ENCODE measurements around the gene ANKRD29.

The ANKRD29 gene, protein sequence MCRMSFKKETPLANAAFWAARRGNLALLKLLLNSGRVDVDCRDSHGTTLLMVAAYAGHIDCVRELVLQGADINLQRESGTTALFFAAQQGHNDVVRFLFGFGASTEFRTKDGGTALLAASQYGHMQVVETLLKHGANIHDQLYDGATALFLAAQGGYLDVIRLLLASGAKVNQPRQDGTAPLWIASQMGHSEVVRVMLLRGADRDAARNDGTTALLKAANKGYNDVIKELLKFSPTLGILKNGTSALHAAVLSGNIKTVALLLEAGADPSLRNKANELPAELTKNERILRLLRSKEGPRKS

DNA sequence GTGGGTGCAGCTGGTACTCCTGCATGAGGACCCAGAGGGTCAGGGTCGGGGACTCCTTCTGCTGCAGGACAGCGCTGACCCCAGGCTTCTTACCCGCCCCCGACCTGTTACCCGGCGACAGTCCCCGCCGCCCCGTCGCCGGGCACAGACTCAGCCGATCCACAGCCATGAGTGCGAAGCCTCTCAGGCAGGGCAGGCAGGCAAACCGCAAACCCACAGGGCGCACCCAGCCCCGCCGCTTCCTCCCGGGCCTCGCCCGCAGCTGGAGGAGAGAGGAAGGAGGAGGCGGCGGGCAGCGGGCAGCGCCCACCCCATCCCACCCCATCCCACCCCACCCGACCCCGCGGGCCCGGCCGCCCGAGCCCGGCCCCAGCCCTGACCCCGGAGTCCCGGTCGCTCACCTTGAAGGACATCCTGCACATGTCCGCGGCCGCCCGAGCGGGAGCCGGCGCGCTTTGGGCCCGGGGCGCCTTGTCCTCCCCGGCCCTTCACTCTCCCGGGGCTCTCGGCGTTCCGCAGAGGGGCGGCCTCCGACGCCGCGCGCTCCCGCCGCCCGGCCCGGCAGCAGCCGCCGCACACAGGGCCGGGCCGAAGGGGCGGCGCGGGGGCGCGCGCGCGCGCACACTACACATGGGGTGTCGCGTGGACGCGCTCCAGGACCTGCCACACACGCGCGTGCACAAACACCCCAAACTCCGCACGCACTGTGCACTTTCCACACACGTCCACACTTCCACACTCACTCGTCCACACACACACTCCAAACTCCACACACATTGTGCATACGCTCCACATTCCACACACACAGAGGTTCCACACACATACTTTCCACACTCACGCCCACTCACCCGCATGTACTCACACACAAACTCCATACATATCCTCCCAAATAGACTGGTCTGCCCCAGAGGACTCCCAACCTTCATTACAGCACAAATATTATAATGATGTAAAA, at the start of gene ANKRD29:
ANKRD29 (minus strand) TSS at position 603 of the 955 bp plus-strand sequence; CDS start at position 422, 181 bp downstream.
- no peak for DNase-seq

DNA sequence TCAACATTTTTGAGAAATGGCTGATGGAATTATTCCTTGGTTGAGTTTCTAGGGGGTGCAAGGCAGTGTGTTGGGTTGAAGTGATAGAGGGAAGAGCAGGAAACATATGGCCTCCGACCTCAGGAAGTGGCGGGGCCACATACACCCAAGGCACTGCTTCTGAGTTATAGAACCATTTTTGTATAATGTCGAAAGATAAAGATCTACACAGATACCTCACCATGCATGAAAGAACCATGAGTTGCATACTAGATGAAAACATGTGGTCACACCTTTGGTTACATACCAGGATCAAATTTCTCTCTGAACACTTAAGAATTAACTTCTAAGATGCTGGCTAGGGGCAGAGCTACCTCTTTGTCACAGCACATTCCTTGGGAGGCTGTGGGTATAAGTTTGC, 49.7 kb upstream of the ANKRD29 start:
- DNase-seq: no peak

DNA sequence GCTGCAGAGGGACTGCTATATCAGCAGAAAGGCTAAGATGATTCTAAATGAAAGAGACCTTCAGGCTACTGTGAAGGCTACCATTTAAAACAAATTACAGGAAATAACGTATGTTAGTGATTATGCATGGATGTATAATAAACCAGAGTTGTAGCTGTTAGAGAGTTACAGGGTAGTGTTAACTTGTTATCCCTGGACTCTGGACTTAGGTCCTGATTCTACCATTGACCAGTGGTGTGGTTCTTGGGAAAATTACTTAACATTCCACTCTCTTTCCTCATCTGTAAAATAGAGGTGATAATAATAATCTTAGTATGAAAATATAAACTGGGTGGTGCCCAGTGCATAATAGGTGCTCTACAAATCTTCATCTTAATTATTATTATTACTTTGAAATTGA, 48.7 kb upstream of the ANKRD29 start:
- DNase-seq: no peak

DNA sequence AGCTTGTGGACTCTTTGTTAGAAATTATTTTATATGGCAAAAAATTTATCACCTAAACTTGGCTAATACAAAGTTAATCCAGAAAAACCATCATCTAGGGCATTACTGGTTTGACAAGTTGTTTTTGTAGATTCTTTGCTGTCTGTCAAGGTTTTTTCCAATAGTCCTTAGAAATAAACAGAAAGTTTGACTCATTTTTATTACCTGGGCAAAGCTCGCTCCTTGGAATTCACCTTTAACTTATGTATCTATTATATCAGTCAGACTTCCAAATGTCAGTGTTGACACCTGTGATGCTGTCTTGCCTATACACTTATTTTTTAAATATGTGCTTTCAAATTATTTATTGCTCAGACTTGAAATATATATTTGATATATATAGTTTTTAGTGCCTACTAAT, 48.2 kb upstream of the ANKRD29 start:
- no peak for DNase-seq

DNA sequence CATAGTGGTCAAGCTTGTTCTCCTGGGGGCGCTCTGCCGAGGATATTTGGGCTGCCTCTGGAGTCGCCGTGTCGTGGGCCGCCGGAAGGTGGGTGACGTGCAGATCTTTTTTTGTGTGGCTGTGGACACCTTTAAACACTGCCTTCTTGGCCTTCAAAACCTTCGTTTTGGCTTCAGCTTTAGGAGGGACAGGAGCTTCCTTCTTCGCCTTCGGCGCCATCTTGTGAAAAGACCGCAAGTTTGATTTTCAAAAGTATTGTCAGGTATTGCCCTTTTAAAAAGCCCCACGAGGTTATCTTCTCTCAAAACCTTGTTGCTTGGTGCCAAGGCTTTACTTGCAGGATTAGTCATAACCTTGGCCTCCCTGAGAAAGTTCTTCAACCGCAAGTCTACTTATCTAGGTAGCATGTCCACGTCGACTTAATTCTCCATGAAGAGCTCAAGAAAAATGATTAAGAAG, 47.4 kb upstream of the ANKRD29 start:
- no peak for DNase-seq

DNA sequence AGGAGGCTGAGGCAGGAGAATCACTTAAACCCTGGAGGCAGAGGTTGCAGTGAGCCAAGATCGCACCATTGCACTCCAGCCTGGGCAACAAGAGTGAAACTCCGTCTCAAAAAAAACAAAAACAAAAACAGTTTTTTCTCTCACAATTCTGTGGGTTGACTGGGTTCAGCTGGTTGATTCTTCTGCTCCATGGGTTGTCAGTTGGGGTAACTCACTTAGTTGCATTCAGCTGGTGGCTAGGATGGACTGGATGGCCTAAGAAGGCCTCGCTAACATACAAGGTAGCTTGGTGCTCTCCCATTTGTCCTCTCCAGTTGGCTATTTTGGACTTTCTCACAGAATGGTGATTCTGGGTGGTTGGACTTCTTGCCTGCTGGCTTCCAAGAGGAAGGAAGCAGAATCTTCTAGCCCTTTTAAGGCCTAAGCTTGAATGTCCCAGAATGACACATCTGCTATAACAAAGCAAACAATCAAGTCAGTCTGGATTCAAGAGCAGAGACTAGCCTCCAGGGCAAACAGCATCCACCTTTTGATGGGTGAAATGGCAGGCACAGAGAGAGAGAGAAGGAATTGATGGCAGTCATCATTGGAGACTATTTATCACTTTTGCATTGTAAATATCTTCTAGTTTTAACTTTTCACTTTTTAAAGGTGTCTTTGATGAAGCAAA, 44.4 kb upstream of the ANKRD29 start:
- no peak for DNase-seq

DNA sequence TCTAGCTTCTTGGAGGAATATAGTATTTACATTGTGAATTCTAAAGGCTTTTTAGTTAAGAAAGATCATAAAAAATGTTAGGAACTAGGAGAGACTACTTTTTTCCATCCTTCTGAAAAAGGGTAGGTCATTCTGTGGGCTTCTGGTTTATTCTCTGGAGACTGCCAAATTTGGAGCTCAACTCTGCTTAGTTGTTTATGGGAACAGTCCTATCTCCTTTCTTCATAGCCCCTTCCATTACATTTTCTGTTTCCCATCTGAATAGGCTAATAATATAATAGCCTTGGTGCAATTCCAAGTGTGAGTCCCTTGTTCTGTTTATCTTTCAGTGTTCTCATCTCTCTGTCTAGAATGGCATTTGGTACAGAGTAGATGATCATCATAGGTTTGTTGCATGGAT, 42.1 kb upstream of the ANKRD29 start:
- DNase-seq: no peak

DNA sequence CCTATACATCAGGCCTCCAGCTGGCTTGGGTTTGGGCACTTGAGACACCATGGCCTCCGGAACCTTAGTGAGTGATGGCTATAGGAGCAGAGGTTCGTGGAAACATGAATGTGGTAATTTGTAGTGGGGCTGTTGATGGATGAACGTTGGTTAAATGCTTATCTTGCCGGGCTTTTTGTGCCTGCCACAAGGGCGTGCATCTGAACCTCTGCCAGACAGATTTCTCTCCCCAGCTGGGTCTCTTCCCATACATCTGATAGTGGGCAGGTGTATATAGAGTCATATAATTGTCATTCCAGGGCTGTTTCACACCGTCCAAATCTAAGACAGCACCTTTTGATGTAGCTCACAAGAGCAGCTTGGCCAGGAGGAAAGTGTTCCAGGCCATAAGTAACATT, 41.3 kb upstream of the ANKRD29 start:
- DNase-seq: no peak

DNA sequence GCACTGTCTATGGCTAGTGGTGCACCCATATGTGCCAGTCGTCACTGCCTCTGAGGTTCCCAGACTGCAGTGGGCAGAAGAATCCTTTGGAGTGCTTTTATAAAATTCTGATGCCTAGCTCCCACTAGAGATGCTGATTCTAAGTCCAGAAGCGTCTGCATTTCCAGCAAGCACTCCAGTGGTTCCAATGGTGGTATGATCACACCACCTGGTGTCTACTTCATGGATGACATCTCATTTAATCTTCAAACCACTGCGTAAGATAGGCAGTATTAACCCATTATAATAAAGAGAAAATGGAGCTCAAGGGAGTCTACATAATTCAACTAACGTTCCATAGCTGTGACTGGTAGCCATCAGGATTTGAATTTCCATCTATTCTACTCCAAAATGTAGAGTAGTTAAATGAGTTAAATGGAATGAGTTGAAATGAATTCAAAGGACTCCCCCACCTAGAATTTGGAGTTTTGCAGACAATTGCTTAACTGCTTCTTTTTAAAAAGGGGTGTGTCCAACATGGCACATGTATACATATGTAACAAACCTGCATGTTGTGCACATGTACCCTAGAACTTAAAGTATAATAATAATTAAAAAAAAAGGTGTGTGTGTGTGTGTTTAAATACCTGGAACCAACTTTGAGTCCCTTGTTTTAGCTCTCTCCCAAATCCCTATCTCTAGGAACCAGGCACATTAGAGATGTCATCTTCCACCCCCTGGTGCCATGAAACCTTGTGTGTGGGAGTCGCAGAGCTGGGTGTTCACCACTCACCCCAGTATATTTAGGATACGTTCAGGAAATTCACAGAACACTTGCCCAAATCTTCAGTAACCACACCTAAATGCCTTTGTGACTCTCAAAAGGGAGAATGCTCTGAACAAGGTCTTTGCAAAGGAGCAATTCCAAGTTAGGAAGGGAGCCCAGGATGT, 40.6 kb upstream of the ANKRD29 start:
- peak; percentile 19 for DNase-seq

DNA sequence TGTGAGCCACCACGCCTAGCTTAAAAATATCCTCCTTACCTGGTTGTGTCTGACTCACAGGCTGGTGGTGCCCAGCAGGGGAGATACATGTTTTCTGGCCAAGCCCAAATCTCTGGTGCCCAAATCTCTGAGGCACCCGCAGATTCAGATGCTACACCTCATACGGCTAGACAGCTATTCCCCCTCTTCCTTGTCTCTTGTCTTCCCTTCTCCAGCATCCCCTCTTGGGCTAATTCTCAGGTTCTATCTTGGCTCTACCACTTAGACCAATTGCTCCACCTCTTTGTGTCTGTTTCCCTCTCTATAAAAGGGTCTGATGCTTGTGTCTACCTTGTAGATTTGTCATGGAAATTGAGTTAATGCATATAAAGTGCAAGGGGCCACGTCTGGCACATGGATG, 39.9 kb upstream of the ANKRD29 start:
- no peak for DNase-seq

DNA sequence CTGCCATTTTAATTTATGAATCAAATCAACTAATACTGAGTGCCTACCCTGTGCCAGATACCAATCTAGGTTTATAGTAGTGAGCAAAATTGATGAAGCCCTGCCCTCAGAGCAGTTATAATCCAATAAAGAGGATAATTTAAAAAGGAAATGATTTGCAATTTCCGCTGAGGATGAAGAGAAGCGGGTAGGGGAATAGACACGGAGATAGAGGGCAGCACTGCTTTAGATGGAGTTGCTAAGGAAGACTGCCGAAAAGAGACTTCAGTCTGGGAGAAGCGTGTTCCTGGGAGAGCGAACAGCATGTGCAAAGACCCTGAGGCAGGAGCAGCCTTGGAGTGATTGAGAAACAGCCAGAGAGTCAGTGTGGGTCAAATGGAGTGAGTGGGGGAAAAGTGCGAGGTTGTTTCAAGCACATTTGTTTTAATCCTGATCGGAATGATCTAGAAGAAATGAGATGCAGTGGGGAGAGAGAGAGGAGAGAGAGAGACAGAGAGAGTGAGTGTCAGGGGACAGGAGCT, 38.9 kb upstream of the ANKRD29 start:
- DNase-seq: no peak

DNA sequence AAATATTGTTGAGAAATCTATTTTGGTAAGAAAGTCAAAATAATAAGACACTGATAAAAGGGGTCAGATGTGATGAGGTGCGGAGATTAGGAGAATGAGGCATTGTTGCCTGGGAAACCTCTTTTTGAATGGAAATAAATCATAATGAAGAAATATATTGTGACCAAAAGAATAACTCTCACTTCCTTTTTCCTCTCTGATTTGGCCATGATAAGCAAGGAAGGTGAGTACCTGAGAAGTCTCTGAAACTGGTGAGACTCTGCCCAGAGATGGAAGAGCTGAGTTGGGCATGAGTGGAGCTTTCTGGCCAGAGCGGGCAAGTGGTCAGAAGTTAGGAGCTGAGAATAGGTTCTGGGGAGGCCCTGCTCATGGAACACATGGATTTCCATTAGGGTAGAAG, 38.3 kb upstream of the ANKRD29 start:
- DNase-seq: no peak

DNA sequence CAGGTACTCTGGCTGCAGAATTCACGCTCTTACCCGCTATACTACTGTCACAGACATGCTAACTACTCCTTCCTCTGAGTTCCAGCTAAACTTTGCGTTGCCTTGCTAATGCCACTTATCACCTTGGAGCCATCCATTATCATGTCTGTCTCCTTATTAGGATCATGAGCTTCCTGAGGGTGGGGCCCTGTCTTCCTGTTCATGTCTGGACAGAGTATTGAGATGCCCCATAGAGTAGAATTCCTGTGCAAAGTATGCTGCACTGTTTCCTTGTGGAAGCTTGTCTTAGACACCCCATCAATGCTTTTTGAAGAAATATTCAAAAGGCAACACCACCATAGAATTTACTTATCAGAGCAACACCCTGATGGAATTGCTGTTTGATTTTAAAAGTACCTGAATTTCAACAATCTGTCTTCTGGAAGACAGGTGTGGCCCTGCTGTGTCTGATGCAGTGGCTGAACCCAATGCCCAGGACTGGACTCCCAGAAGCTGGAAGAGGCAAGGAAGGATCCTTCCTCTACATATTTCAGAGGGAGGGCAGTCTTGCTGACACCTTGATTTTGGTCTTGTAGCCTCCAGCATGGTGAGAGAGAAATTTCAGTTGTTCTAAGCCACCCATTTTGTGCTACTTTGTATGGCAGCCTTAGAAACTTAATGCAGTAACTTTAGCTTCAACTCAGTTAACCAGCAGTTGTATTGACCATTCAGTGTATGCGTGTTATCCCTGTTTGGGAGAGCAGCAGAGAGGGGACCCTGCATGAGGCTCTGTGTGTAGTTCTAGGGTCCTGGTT, 32.1 kb upstream of the ANKRD29 start:
- no peak for DNase-seq

DNA sequence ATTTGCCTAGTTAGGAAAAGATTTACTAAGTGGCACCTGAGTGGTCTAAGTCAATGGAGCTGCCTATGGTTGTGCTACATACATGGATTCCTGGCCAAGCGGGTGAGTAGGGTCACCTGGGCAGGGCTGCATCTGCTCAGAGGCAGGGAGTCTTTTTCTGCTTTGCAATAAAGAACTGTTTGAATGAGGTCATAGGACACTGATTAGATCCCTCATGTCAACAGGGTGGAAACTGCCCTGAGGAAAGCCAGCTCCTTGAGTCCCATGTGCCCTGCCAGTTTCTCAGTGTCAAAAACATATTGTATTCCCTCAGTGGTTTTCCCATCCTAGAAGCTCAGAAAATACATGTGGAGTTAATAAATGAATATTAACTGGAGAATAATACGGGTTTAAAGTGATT, 31.1 kb upstream of the ANKRD29 start:
- DNase-seq: no peak

DNA sequence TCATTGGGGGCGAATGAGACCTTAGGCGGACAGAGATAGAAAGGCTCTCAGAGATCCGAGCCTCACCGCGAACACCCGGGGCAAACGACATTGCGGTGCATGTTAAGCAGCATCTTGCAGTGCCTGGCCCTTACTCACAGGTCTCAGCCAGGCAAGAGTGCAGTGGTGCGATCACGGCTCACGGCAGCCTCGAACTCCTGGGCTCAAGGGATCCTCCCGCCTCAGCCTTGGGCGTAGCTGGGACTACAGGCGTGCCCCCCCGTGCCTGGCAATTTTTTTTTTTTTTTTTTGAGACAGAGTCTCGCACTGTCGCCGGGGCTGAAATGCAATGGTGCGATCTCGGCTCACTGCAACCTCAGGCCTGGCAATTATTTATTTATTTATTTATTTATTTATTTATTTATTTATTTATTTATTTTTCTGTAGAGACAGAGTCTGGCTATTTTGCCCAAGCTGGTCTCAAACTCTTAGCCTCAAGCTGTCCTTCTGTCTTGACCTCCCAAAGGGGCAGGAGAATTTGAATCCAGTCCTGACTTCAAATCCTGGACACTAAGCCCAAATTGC, 27.9 kb upstream of the ANKRD29 start:
- DNase-seq: no peak

DNA sequence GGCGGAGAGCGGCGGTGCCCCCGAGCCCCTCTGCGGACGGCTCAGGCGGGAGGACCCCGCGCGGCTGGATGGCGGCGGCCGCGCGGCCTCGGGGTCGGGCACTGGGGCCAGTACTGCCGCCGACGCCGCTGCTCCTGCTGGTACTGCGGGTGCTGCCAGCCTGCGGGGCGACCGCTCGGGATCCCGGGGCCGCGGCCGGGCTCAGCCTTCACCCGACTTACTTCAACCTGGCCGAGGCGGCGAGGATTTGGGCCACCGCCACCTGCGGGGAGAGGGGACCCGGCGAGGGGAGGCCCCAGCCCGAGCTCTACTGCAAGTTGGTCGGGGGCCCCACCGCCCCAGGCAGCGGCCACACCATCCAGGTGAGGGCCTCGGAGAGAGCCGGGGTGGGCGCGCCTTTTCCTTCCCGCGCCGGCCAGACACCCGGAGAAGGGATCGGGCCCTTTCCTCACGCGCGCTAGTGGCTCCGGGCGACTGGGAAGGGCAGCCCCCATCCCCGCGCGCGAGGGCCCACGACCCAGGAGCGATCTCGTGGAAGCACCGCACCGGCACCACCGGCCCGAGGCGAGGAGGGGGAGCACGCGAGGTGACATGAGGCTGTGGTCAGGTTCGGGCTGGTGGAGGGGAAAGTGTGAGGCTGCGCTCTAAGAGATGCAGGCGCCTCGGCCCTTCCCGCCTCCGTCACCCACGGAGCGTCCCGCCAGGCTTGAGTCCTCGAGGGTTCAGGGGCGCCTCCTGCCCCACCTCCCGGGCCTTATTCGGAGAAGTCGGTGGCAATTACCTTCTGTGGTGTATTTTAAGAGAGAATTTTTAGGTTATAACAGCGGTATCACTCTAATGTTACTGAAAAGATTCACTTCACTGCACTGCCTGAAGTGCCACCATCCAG, 27.1 kb upstream of the ANKRD29 start:
- peak; percentile 47 for DNase-seq

DNA sequence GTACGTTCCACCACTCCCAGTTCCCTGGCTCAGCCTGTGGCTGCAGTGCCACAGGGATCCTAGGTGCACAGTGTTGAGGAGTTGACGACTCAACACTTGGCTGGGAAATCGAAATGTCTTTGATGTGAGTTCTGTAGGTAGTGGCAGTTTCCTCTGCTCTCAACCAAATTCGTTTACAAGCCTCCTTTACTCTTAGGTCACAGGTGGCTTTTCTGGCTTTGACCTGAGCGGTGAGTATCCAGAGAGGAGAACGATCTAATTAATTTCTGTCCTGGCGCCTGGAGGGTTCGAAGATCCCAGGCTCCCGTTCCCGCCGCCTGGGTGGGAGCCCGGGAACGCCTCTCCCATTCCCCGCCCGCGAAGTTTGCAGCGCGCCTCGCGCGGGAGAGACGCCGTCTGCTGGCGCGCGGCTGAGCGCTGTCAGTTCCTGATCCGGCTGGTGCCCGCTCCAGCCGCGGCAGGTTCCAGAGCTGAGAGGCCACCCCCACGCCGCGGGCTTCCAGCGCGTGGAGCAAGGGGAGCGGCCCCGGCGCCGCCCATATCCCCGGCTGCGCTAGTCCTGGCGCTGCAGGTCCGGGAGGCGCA, 26.4 kb upstream of the ANKRD29 start, which contains the start of gene LAMA3:
LAMA3 (plus strand) TSS at position 423 of the 585 bp plus-strand sequence. CDS start 231 bp downstream, outside the sequence.
- peak; percentile 47 for DNase-seq

DNA sequence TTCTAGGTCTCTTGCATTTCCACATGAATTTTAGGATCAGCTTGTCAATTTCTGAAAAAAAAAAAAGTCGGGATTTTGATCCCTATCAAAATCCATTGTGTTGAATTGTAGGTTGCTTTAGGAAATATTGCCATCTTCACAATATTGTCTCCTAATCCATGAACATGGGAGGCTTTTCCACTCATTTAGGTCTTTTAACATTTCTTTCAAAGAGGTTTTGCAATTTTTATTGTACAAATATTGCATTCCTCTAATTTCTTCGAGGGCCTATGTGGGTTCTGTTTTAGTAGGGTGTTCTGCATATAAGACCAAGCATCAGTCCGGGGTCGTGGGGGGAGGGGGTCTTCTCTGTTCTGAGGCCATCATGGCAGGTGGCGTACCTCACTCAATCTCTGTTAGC, 25.8 kb upstream of the ANKRD29 start:
- DNase-seq: no peak

DNA sequence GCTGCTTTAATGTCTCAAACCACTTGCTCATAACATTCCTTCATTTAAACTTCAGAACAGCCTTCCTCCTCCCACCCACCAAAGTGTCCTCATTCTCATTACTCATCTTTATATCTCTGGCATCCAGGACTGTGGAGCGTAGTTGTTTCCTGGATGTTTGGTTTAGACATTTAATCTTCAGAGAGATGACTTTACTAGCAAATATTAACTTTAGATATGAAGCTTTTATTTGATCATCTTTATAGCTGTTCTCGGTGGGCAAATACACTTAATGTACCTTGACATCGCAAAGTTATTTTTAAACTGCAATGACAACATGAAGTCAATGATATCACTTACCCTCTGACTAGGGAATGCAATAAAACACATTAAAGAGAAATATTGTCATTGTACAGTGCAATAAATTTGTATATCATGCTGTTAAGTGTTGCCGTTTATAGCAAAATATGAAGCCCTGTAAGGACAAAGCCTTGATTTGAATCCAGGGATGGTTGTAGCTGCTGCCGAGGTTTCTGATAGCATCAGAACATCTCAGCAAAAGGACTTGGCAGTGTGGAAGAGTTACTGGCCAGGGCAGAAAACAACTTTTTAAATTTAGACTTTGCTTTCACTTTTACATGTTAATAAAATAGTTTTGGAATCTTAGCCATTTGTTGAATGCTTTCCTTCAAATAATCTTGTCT, 21.9 kb upstream of the ANKRD29 start:
- DNase-seq: no peak

Measured in NCI-H1092 treated with DMSO at 0.1 percent for 48 hours (cell line).